T-helper 17 cell (primary cell): ENCODE data around the gene HOPX. TPM values are rescaled to one million over a fixed set of nuclear protein-coding genes. Genes with fewer than 3 reads are reported as not detected.
"Not testable (repeated sequence)": the region's sequence is repeated elsewhere in the genome, so short reads cannot be mapped to it uniquely, and the experiment has no call there.

Source experiments
- ATAC-seq: fragments of 150-1000 bp; cut with Tn5 transposase; 2 replicates; pipeline ENCODE4 v1.10.0; 2021; ENCODE audit warnings: mild to moderate bottlenecking, moderate library complexity
- DNase-seq, 3 donors: peaks; one replicate each; pipeline versions ENCODE4 v3.0.0 to v3.0.0-alpha.2; 2020 to 2021
- H3K9me3 ChIP-seq: one replicate; pipeline ENCODE4 v1.7.0; 2013; ENCODE audit warnings: low read length, mild to moderate bottlenecking; ENCODE audit not compliant: control insufficient read depth, poor library complexity, severe bottlenecking
- H3K27ac Mint-ChIP-seq: one replicate; pipeline ENCODE4 v1.8.0; 2022; ENCODE audit warnings: mild to moderate bottlenecking, moderate library complexity, mixed read lengths
- H3K27me3 Mint-ChIP-seq: one replicate; pipeline ENCODE4 v1.8.0; 2022; ENCODE audit warnings: mixed read lengths
- H3K36me3 Mint-ChIP-seq: one replicate; pipeline ENCODE4 v1.8.0; 2022; ENCODE audit warnings: low read depth, mixed read lengths
- H3K4me1 Mint-ChIP-seq: one replicate; pipeline ENCODE4 v1.8.0; 2022; ENCODE audit warnings: mild to moderate bottlenecking, mixed read lengths
- H3K4me3 Mint-ChIP-seq: one replicate; pipeline ENCODE4 v1.8.0; 2022; ENCODE audit warnings: mild to moderate bottlenecking, moderate library complexity, mixed read lengths
- total RNA-seq, 4 donors: library from RNA in 2 of 4; stranded (reverse) in 2 of 4; gene quantifications; one replicate each; pipeline ENCODE4 v1.2.3 and lab custom pipeline; 2022 to 2026

HOPX gene, protein sequence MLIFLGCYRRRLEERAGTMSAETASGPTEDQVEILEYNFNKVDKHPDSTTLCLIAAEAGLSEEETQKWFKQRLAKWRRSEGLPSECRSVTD
- total RNA-seq (10 to 100 TPM; 17.6 to 30.7 TPM), total RNA-seq (lab: John Stamatoyannopoulos, UW) (4.7 to 29.0 reads per million in 2 donors)

DNA sequence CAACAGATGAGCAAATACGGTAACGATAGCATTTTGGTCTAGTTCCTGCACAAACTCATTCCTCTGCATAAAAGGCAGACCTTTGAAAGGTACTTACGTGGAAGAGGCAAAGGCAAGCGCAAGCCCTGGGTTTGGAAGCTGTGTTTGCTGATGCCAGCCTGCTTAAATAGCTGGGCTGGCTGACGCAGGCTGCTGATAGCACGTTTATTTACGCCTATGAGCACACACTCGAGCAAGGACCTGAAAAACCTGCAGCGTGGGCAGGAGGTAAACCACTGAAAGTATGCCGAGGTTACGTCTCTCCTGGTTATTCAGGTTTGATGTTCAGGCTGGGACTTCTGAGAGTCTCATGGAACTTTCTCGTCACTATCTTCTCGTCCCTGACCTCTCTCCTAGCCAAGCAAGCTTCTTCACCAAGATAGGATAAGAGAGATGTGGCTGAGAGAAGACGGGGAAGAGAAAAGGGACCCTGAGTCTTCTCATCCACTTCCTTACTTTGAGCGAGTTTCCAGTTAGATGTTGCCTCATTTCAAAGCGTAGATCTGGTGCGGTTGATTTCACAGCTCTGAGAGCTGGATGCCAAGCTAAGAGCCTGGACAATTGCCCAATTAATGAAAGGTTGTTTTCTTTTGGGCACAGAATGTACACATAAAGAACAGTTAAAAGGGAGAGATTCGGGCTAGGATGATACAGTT is at the start of gene HOPX:
TSS of gene HOPX (minus strand) at position 139 of the 695 bp plus-strand sequence. CDS start 23,480 bp downstream, outside the sequence.
- Mint-ChIP-seq H3K36me3 (peaks cover 8% of the 10 kb centered on the region), H3K4me1 (peaks cover 12% of the 10 kb centered on the region), H3K27me3 (peaks cover 53% of the 10 kb centered on the region), H3K27ac (peak within 1 kb of the TSS; percentile 79), H3K4me3 (peak within 1 kb of the TSS; percentile 81)
- no peaks in the 10 kb centered on the region for H3K9me3 ChIP-seq
- ATAC-seq (peak; percentile 86), DNase-seq (no peak)

DNA sequence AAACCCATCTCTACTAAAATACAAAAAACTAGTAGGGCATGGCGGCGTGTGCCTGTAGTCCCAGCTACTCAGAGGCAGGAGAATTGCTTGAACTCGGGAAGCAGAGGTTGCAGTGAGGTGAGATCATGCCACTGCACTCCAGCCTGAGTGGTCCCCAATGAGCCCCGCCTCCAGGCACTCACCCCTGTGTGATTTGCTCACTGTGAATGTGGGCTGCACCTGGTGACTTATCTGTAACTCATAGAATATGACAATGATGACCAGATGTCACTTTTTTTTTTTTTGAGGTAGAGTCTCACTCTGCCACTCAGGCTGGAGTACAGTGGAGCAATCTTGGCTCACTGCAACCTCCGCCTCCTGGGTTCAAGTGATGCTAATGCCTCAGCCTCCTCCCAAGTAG is 49.0 kb upstream of the HOPX start:
- Mint-ChIP-seq H3K27ac (no peak overlapping the region), H3K4me1 (no peaks in the 10 kb centered on the region), H3K27me3 (no peaks in the 10 kb centered on the region), H3K36me3 (no peaks in the 10 kb centered on the region), H3K4me3 (no peak overlapping the region)
- no peaks in the 10 kb centered on the region for H3K9me3 ChIP-seq
- DNase-seq: no peak
- ATAC-seq: no peak

DNA sequence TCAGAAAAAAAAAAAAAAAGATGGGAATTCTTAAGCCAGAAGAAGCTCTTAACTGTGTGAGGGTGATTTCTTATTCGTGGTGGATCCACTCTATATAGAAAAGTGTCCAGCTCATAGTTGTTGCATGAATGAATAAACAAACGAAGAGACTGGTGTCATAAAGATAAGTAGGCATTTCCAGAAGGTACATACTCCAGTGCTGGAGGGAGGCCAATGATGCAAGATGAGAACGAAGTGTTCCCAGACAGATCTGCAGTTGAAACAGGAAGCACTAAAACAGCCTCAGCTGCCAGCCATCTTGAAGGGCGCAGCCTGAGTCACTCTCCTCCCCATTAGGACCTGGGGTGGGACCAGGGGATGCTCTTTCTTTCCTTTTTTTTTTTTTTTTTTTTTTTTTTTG is 47.4 kb upstream of the HOPX start:
- peaks cover under 1% of the 10 kb centered on the region for H3K4me1 Mint-ChIP-seq
- H3K36me3 Mint-ChIP-seq: no peaks in the 10 kb centered on the region
- H3K27ac Mint-ChIP-seq: no peak overlapping the region
- ATAC-seq (no peak), DNase-seq (no peak)
- no peak overlapping the region for H3K4me3 Mint-ChIP-seq
- H3K9me3 ChIP-seq: no peaks in the 10 kb centered on the region
- H3K27me3 Mint-ChIP-seq: no peaks in the 10 kb centered on the region

DNA sequence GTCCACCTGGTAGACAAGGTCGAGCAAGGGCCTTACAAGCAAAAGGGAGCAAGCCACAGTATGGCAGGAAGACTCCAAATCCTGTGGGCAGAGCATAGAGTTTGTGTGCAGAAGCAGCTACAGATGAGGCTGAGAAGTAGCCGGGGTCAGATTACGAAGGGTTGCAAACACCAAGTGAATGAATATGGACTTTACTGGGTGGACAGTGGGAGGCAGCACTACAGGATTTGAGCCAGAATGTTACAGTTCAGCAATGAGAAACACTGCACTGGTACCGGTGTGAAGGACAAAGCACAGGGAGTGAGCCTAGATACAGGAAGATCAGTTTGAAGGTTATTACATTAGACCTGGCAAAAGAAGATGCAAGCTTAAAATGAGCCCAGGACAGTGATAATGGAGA is 46.1 kb upstream of the HOPX start:
- no peaks in the 10 kb centered on the region for H3K36me3 Mint-ChIP-seq
- no peak for DNase-seq
- peaks cover 6% of the 10 kb centered on the region for H3K4me1 Mint-ChIP-seq
- no peak overlapping the region for H3K4me3 Mint-ChIP-seq
- no peak overlapping the region for H3K27ac Mint-ChIP-seq
- H3K9me3 ChIP-seq: no peaks in the 10 kb centered on the region
- no peak for ATAC-seq
- no peaks in the 10 kb centered on the region for H3K27me3 Mint-ChIP-seq

DNA sequence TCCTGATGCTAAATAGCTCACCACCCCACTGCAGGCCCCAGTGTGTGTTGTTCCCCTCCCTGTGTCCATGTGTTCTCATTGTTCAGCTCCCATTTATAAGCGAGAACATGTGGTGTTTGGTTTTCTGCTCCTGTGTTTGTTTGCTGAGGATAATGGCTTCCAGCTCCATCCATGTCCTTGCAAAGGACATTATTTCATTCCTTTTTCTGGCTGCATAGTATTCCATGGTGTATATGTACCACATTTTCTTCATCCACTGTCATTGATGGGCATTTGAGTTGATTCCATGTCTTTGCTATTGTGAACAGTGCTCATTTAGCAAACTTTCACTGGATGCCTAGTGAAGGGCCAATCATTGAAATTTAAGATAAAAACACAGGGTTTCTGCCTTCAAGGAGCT is 45.5 kb upstream of the HOPX start:
- not testable (repeated sequence) for H3K9me3 ChIP-seq, H3K27ac Mint-ChIP-seq, H3K27me3 Mint-ChIP-seq, H3K36me3 Mint-ChIP-seq, H3K4me3 Mint-ChIP-seq, ATAC-seq, H3K4me1 Mint-ChIP-seq, DNase-seq

DNA sequence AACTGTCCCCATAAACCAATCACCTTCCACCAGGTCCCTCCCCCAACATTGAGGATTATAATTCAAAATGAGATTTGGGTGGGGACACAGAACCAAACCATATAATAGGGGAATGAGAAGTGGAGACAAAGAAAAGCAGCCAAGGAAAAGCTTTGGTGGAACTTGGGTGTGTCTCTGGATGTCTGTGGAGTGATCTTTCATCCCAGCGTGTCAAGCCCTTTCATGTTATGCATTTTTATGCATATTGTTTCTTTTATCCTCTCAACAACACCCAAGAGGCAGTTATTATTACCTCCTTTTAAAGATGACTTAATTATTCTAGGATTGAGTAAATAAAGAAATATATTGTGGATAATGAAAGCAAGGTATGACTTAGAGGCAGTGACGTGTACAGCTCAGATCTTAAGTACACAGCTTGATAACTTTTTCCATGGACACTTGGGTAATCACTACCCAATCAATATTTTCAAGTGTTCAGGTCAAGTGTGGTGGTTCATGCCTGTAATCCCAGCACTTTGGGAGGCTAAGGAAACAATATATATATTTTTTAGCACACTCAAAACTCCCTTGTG is 42.6 kb upstream of the HOPX start:
- no peak overlapping the region for H3K27ac Mint-ChIP-seq
- no peaks in the 10 kb centered on the region for H3K36me3 Mint-ChIP-seq
- H3K4me3 Mint-ChIP-seq: no peak overlapping the region
- H3K9me3 ChIP-seq: no peaks in the 10 kb centered on the region
- H3K27me3 Mint-ChIP-seq: no peaks in the 10 kb centered on the region
- peaks cover 6% of the 10 kb centered on the region for H3K4me1 Mint-ChIP-seq
- ATAC-seq (no peak), DNase-seq (no peak)

DNA sequence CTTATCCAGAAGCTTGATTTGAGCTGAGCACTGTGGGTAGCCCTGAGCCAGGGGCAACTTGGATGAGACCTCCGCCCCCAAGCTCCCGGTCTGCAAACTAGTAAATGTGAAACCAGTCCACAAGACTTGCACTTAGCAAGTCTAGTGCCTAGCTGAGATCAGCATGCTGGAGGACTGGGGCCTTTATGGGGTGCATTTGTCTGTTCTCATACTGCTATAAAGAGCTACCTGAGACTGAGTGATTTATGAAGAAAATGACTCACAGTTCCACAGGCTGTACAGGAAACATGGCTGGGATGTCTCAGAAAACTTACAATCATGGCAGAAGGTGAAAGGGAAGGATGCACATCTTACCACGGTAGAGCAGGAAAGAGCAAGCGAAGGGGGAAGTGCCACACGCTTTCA is 42.1 kb upstream of the HOPX start:
- H3K36me3 Mint-ChIP-seq: no peaks in the 10 kb centered on the region
- no peaks in the 10 kb centered on the region for H3K9me3 ChIP-seq
- H3K27ac Mint-ChIP-seq: no peak overlapping the region
- DNase-seq: no peak
- H3K27me3 Mint-ChIP-seq: no peaks in the 10 kb centered on the region
- peaks cover 6% of the 10 kb centered on the region for H3K4me1 Mint-ChIP-seq
- peak overlapping the region; percentile 1 for H3K4me3 Mint-ChIP-seq
- ATAC-seq: no peak

DNA sequence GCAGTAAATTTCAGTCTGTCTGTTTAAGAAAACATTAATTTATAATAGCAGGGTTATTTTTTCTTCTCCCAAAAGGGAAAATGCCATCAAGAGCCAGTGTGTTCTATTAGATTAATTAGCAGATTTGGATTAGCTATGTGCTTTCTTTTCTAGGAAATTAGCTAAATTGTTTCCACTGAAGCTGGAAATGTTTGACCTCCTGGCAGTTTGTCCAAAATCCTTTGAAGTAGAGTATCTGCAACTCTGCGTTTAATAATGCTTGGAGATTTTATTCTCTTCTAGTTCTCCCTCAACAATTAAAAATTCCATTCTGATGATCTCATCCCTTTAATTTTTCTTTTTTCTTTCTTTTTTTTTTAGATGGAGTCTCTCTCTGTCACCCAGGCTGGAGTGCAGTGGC is 27.1 kb upstream of the HOPX start:
- Mint-ChIP-seq H3K27me3 (peaks cover 7% of the 10 kb centered on the region), H3K4me3 (no peak overlapping the region), H3K27ac (no peak overlapping the region), H3K36me3 (no peaks in the 10 kb centered on the region), H3K4me1 (peaks cover 2% of the 10 kb centered on the region)
- no peaks in the 10 kb centered on the region for H3K9me3 ChIP-seq
- ATAC-seq (no peak), DNase-seq (no peak)

DNA sequence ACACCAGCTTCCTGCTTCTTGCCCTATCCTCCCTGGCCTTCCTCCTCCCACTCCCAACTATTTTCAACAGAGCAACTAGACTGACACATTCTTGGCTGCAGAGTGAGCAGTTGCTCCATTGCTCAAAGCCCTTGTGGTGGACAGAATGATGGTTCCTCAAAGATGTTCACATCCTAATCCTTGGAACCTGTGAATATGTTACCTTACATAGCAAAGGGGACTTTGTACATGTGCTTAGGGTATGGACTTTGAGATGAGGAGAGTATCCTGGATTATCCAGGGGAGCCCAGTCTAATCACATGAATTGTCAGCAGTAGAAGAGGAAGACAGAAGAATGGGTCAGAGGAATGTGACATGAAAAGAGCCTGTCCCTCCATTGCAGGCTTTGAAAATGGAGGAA is 24.9 kb upstream of the HOPX start:
- H3K36me3 Mint-ChIP-seq: no peaks in the 10 kb centered on the region
- H3K27me3 Mint-ChIP-seq: peaks cover 7% of the 10 kb centered on the region
- H3K9me3 ChIP-seq: no peaks in the 10 kb centered on the region
- no peak overlapping the region for H3K27ac Mint-ChIP-seq
- ATAC-seq (no peak), DNase-seq (no peak)
- no peak overlapping the region for H3K4me3 Mint-ChIP-seq
- peaks cover 2% of the 10 kb centered on the region for H3K4me1 Mint-ChIP-seq

DNA sequence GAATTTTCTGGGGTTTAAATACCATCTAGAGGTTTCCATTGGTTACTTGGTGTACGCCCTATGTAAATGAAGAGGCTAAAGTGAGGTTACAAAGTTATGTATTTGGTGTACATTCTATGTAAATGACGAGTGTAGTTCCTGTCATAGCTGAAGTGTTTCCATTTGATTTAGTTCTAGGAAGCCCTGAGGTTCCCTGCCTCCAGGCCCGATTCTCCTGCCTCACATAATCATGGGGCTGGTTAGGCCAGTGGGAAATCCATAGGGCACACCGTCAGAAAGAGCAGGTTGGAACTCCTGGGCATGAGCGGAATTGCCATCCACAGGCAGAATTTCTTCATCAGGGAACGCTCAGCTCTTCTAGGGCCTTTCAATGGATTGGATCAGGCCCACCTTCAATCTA is 24.2 kb upstream of the HOPX start:
- no peak for ATAC-seq
- DNase-seq: no peak
- no peaks in the 10 kb centered on the region for H3K9me3 ChIP-seq
- H3K4me3 Mint-ChIP-seq: no peak overlapping the region
- peaks cover 2% of the 10 kb centered on the region for H3K4me1 Mint-ChIP-seq
- peaks cover 6% of the 10 kb centered on the region for H3K27me3 Mint-ChIP-seq
- no peak overlapping the region for H3K27ac Mint-ChIP-seq
- H3K36me3 Mint-ChIP-seq: no peaks in the 10 kb centered on the region

DNA sequence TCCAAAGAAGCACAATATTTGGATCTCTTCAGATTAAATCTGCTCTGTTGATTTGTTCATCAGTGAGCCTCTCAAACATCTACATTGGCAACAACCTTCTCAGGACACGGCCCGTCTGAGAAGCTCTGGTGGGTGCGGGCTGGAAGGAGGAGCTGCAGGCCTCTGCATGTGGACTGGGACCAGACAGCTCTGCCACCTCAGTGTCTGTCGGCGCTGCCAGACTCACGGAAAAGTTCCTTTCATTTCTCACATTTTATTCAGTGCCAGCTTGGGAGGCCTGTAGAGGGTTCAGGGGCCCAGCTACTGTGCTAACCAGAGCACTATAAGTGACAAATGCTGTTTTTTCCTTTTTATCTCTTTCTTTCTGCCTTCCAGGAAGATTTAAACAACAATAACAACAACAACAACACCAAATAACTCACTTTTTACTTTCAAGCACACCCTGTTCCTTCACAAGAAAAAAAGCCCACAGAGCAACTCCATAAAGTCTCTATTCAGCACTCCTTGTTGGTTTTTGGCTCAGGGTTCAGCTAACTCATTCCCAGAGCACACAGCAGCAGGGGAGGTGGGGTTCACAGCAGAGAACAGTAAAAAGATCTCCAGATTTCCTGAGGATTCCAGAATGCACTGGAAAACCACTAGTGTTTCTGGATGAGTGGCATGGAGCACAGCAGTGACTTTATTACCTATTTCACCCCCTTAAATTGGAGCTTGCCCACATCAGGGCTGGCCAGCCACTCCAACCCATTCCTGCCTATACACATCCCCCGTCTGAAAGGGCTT is 23.2 kb upstream of the HOPX start:
- no peak overlapping the region for H3K27ac Mint-ChIP-seq
- H3K9me3 ChIP-seq: no peaks in the 10 kb centered on the region
- no peaks in the 10 kb centered on the region for H3K27me3 Mint-ChIP-seq
- no peak for DNase-seq
- peaks cover 7% of the 10 kb centered on the region for H3K4me1 Mint-ChIP-seq
- H3K36me3 Mint-ChIP-seq: no peaks in the 10 kb centered on the region
- no peak overlapping the region for H3K4me3 Mint-ChIP-seq
- no peak for ATAC-seq

DNA sequence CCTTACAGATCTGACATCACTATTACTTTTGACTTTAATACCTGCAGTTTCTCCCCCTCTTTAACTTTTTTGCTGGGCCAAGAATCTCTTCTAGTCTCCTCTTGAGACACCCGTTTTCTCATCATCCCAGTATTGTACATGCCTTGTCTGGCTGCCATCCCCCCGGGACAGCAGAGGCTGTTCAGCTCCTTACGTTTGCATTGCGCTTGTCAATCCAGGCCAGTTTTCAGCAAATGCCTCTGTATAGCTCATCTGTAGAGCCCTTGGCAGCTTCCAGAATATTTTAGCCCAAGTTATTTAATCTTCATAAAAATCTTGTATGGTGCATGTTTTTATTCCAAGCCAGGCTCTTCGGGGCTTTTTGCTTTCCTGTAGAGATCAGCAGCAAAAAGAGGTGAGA is 22.3 kb upstream of the HOPX start:
- Mint-ChIP-seq H3K27me3 (no peaks in the 10 kb centered on the region), H3K36me3 (peaks cover 2% of the 10 kb centered on the region), H3K4me3 (no peak overlapping the region), H3K27ac (no peak overlapping the region), H3K4me1 (peaks cover 13% of the 10 kb centered on the region)
- no peak for ATAC-seq
- no peak for DNase-seq
- H3K9me3 ChIP-seq: no peaks in the 10 kb centered on the region

DNA sequence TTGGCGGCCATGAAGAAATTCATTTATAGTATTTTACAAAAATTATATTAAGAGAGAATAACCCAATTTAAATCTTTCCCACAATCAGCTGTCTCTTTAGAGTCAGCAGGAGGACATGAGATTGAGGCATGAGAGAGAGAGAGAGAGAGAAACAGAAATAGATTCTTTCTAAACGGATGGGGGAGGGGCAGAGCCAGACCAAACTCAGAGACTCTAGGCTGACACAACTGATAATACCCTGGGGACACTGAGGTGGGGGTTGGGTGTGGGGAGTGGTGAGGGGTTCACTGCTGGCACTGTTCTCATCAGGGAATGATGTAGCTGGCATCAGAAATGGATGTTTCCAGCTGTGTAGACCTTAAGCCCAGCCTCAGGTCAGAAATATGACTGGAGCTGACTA is 20.5 kb upstream of the HOPX start:
- H3K27me3 Mint-ChIP-seq: no peaks in the 10 kb centered on the region
- H3K9me3 ChIP-seq: no peaks in the 10 kb centered on the region
- no peak for ATAC-seq
- no peak overlapping the region for H3K4me3 Mint-ChIP-seq
- peaks cover 16% of the 10 kb centered on the region for H3K4me1 Mint-ChIP-seq
- no peak for DNase-seq
- H3K36me3 Mint-ChIP-seq: peaks cover 2% of the 10 kb centered on the region
- H3K27ac Mint-ChIP-seq: no peak overlapping the region
